ENCODE measurements around the gene PTGDS.

The PTGDS gene

DNA sequence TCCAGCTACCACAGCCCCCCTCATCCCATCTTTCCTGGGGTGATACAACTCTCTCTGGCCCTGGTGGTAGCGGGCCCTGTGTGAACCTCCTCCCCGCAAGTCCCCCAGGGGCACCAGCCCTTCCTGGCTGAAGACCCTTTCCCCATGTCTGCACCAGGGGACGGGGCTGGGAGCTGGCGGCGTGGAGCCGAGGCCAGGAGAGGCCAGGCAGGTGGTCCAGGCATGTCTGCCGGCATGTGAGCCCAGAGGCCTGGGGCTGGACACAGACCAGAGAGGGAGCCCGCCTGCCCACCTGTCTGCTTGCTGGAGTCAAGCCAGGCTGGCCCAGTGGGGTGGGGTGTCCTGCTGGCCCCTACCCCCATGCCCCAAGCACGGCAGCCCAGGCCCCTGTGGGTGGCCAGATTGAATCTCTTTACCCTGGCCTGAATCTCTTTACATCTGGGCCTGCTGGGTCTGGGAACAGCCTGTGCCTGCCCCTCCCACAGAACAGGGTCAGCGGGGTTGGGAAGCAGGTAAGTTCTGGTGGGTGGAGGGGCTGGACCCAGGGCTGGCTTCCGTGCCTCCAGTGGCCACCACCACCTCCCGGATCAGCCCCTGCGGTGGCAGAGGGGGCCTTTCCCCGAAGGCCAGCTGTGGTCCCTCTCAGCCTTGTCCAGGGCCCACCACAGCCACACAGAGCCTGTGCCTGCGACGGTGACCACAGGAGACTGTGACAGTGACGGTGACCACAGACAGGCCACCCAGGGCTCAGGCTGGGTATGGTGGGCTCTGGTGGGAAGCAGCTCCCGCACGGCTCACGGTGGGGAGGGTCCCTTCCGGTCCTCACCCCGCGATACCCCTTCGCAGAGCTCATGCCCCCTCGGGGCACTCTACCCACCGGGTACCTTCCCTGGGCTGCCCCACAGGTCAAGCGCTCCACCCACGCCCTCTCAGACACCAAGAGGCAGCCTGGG, 18.1 kb upstream of the PTGDS start:
- DNase-seq = no peak

DNA sequence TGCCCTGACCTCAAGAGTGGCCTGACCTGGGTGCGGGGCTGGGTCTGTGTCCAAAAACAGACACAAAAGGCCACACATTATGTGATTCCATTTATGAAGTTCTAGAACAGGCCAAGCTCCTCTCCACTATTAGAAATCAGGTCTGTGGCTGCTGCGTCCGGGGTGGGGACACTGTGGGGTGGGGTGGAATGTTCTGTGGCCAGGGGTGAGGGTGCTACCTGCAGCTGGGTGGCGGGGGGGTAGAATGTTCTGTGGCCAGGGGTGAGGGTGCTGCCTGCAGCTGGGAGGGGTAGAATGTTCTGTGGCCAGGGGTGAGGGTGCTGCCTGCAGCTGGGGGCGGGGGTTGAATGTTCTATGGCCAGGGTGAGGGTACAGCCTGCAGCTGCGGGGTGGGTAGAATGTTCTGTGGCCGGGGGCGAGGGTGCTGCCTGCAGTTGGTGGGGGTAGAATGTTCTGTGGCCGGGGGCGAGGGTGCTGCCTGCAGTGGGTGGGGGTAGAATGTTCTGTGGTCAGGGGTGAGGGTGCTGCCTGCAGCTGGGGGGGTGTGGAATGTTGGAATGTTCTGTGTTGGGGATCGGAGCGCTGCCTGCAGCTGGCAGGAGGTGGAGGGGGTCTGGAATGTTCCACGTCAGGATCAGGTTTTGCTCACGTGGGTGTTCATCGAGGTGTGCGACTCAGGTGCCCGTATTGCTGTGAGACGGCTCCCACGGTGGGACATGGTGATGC, 16.9 kb upstream of the PTGDS start:
- DNase-seq = peak; percentile 49 to 55

DNA sequence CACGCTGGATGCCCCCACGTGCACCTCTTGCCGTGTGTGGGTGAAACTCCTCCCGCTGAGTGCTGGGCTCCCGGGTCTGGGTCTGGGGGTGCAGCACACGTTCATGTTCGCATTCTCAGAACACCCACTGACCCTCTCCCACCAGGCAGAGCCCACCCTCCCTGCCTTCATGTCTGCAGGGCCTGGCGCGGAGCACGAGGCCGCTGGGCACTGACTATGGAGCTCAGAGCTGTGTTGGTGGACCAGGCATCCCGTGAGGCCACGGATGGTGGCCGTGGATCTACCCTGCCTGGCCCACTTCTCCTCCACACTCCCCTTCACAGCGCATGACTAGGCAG, 16.4 kb upstream of the PTGDS start:
- DNase-seq = no peak

DNA sequence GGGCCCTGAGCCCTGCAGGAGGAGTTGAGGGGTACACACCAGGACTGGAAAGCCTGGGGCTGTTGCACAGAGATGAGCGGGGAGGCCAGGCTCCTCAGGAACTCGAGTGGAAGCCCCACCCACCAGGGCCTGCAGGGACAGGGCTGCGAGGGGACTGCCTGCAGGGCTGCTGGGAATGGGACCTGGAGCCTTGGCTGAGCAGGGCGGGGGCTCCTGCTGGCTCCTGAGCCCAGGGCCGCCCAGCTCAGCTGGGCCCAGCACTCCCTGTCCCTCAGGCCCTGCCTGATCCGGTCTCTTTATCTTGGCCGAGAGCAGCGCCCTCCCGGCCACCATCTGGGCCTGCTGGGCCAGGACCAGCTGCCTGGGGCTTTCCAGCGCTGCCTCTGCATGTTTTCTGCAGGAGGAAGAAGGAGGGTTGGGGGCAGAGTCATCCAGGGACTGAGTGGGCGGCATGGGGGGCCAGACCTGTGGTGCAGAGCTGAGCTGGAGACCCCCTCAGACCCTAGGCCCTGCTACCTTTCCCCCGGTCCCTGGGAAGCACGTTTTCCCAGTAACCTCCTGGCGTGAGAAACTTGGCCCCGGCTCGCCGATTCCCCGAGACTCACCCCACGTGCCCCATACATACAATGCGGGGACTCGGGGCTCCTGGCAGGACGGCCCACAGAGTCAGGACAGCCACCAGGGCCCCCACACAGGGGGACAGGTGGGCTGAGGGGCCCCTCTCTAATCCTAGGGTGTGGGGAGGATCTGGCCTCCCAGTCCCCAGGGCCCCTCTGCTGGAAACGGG, 15.8 kb upstream of the PTGDS start:
- DNase-seq = no peak

DNA sequence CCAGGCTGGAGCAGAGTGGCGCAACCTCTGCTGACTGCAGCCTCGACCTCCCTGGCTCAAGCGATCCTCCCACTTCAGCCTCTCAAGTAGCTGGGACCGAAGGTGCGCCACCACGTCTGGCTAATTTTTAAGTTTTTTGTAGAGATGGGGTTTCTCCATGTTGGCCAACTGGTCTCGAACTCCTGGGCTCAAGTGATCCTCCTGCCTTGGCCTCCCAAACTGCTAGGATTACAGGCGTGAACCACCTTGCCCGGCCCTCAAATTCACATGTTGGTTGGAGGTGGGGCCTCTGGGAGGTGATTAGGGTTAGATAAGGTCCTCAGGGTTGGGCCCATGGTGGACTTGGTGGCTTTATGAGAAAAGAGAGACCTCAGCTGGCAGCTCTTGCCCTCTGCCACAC, 15.1 kb upstream of the PTGDS start:
- DNase-seq = no peak

DNA sequence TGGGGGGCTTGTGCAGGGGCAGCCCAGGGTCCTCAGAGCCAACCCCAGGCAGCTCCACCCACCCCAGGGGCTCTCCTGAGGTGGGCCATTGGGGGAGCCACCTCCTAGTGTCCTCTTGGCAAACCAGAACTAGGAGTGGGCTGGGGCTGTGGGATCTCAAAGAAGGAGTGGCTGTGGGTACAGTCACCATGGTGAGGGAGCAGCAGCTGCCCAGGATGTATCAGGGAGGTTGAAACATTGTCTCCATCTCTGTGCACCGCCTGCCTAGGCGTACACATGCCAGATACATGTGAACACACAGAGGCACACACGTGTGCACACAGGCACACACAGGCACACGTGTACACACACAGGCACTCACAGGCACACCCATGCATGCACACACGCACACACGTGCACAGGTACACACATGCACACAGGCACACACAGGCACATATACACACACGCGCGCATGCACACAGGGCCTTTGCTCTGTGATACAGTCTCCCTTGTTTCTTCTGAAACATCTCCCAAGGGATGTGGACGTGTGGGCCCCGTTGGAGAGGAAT, 14.5 kb upstream of the PTGDS start:
- no peak for DNase-seq

DNA sequence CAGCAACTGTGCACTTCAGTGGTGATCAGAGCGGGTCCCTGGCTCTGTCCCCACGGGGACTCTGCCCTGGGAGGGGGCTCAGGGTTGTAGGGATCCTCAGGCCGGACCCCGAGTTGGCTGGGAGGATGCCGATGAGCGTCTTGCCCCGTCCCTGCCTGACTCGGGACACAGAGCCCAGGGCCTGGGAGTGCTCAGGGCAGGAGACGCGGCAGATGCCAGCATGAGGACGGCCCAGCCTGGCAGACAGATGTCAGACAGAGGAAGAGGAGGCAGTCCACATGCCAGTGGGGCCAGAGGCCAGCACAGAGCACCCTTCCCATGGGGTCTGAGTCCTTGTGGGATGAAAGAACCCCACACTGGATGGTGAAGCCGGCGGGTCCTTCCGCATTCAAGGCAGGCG, 14.0 kb upstream of the PTGDS start:
- no peak for DNase-seq

DNA sequence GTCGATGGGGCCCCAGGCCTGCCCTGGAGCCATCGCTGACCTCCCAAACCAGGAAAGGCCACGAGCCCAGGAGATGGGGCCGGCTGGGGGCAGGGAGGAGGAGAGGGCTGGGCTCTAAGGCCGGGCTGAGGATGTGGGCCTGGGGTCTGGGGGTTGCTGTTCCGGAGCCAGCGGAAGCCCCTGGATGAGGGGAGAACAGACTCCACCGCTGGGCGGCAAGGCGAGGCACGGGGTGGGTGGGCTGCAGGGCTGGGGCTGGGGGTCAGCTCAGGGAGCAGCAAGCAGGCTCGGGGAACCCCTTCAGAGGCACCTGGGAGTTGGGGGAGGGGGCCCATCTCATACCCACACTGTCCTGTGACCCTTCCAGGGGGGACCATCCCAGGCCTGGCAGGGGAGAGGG, 13.6 kb upstream of the PTGDS start:
- DNase-seq = no peak

DNA sequence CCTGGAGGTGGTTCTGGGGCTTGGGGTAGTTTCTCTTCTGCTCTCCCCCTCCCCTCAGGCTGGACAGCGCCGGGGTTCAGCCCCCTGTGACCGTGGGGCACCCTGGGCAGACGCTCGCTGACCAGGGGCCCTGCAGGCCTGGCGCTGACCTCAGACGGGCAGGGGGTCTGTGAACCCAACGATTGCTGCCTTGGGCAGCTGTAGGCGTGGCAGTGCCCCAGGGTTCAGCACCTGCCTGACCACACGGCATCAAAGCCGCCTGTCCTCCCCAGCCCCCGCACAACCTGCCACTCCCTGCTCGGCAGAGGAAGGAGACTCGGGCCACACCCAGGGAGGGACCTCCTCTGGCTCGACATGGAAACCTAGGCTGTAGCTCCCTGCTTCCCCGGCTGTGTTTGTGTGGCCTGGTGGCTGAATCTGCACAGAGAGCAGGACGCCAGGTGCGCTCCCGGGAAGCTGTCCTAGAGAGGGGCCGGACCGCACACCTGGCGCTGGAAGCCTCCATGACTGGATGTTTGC, 13.1 kb upstream of the PTGDS start:
- DNase-seq = no peak

DNA sequence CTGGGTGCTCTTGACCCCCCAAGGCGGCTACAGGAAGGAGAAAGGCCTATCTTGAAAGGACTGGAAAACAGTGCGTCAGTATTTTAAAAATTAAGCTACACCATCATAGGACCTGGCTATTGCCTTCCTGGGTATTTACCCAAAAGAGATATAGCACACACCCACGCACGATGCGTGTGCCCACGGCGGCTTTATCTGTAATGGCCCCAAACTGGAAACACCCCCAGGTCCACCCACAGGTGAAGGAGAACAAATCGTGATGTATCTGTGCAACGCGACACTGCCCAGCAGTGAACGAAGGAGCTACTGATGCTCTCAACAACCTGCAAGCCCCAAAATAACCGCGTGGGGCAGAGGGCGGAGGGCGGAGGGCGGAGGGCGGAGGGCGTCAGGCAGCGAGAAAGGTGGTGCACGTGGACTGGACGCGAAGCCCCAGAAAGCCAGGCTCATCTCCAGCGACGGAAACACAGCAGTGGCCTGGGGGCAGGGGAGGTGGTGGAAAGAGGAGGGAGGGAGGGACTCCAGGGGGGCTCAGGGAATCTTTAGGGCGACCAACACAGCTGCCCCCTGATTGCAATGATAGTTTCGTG, 12.4 kb upstream of the PTGDS start:
- DNase-seq = no peak

DNA sequence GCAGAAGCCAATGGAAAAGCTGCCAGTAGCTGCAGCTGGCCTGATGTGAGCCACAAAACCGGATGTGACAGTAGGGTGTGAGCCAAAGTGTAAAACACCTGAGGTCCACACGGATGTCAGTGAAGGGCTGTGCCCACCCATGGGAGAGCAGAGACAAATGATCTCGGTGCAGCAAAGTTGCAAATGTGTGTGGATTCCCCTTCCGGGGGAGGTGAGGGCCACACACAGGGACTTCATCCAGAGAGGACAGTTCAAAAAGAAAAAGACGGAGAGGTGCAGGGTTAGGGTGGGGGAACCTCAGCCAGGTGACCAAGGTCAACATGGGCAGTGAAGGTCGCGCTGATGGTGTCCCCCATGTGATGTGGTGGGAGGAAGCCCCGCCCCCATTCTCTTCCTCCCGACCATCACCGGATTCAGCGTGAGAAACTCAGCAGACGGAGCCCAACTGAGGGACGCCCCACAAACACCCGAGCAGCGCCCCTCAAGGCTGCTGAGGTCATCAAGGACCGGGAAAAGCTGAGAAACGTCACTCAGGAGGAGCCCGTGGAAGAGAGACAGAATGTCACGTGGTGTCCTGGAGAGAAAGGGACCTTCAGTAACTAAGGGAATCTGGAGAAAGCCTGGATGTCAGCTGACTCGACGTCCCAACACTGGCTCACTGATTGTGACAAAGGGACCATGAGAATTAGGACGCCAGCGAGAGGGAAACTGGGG, 11.4 kb upstream of the PTGDS start:
- DNase-seq = peak; percentile 46 to 74

DNA sequence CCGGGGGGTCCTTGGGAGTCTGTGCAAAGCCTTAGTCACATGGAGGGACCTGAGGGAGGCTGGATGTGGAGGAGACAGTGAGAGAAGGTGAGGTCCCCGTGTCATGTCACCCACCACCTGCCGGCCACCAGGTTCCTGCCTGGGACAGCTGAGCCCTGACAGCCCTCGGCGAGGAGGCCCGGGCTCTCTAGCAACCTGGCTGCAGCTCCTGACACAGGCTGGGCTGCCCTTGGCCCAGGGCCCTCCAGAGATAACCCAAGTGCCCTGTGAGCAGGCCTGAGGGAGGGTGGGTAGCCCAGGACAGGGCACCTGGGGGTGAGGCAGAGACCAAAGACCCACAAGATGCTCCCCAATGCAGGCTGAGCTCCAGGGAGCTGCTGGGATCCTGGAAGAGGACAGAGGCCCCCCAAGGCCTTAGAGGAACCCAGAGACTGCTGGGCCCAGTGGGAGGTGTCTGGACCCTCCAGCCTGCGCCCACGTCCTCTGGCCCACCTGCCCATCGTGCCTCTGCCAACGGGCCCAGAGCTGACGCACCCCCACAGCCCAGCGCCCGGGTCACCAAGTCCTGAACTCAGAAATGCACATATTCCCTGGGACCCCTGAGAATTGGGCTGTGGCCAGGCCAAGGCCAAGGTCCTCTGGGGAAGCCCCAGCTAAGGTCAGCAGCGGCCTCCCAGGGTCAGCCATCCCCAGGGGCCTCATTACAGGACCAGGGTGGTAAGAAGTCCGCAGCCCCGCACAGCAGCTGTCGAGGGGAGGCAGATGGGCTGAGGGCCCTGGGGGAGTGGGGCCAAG, 8.8 kb upstream of the PTGDS start:
- DNase-seq = no peak

DNA sequence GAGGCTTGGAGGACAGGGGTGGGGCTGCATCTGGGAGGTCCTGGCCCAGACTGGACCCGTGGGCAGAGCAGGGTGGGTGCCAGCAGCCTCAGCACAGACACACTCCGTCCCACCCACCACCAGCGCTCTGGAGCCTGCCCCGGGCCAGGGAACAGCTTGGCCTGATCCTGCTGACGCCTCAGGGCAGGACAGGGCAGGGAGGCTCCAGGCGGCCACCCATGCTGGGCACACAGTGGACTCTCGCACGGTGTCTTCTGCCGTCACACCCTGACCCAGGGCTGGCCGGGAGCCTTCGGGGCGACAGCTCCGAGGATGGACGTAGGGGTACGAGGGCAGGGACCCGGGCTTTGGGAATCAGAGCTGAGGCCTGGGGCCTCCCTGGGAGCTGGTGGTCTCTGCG, 8.2 kb upstream of the PTGDS start:
- DNase-seq = no peak

DNA sequence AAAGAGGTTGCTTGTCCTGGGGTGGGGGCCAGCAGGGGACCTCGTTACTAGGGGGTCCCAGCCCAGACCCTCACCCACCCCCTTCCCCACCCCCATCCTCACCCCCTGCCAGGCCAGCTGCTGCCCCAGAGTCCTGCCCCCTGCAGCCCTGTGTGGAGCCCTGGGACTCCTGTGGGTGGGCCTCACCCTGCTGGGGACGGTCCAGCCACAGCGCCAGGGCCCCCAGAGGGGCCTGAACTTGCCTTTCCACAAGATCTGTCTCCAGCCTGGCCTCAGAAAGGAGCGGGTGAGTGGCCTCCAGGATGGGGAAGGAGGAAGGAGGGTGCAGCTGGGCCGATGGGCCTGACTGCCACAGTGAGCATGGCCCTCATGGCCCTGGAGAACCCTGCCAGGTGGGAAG, 7.5 kb upstream of the PTGDS start:
- DNase-seq = no peak

DNA sequence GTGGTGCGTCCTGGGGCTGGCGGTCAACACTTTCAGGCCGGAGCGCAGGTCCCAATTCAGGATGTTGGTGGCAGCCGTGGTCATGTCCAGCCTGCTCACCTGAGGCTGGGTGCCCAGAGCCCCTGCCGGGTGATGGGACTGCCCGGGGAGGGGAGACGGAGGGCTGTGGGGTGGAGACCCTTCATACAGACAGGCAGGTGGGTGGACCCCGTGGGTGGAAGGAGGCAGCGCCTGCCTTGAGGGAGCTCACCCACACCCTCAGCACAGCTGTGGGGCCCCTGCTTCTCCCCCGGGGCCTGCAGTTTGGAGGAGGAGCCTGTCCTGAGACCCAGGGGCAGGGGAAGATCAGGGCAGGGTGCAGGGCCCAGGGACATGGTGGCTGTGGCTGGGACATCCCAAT, 6.9 kb upstream of the PTGDS start:
- DNase-seq = no peak

DNA sequence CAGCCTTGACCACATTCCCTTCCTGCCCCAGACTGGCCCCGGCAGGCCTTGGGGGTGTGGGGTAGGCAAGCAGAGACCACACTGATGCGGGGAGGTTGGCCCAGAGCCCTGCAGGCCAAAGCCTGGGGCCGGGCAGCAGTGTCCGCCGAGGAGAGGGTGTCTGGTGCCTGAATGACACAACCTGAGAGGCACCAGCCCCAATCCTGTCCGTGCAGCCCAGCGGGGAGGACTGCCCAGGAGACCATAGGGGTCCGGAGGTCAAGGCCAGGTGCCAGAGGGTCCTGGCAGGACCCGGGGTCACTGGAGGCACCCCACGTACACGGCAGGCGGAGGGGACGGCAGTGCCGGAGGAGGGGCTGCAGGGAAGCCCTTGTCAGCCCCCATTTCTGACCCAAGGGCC, 5.6 kb upstream of the PTGDS start:
- DNase-seq = no peak

DNA sequence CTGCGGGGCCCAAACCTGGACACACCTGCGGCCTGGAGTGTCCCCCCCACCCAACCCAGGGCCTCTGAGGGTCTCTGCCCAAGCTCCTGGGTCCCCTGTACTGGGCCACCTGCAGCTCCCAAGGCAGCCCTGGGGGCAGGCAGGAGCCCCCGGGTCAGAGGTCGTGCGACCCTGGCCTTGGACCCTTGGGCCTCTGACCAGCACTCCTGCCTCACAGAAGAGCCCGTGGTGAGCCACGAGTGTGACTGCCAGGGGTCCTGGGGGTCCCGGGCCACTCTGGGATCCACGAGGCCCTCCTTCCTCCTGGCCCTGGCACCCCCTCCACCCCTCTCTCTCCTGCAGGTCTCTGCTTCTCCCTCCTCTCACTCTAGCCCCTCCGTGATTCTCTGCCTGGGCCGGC, 5.0 kb upstream of the PTGDS start:
- no peak for DNase-seq

DNA sequence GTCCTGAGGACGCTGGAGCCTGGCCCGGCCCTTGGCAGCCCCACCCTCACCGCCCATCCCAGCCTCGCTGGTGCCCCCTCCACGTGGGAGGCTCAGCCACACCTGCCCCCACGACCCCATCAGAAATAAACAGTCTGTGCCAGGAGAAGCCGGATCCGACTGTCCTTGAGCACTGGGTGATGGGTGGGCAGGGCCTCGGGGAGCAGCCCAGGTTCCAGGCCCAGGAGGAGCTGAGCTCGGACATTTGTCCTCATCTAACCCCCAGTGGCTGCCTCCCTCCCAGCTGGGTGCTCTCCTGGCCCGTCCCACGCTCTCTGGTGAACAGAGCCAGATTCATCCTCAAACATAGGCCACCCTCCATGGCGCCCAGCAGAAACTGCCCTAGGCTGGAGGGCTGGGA, 4.6 kb upstream of the PTGDS start:
- no peak for DNase-seq

DNA sequence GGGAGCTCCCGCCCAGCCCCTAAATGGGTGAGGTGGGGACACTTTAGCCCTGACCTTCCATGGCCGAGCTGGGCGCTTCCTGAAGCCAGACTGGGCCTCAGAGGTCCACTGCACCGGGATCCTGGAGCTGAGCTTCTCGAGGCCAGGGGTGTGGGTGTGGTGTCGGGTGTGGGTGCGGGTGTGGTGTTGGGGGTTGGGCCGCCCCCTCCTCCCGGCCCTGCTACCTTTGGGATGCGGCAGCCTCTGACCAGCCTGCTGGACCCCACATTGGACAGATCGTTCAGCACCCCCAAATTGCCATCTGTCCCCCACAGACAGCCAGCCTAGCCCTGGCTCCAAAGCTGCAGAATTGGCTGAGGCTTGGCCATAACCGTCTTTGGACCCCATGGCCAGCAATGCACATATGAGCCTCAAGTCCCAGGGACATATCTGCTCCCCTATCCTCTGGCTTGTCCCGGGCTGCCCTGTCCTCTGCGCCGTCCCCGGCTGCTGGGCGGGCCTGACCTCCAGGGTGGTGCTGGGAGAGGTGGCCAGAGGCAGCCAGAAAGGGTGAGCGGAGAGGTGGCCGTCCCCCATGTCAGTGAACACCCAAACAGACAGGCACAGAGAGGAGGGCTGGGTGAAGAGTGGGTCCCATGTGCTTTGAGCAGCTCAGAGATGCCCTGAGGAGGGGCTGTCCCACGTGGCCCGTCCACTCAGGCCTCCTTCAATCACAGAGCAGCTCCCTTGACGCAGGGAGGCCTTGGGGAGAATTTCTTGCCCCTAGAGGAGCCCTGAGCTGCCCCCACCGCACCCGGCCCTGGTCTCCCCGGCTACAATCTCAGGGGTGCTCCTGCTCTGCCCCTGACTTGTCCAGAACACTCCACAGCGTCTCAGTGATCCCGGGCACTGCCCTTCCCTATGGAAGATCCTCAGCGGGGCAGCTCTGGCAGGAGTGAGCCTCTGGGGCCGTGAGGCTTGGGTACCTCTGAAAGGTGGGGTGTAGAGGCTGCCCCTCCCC, 3.4 kb upstream of the PTGDS start:
- no peak for DNase-seq
